ENCODE data around the gene P2RX3. TPM values are rescaled to one million over a fixed set of nuclear protein-coding genes. Genes with fewer than 3 reads are reported as not detected.
"Not testable (repeated sequence)": the region's sequence is repeated elsewhere in the genome, so short reads cannot be mapped to it uniquely, and the experiment has no call there.

Gene P2RX3
- not detected for total RNA-seq

- ATAC-seq (no peak), DNase-seq (ENCODE audit: low spot score in 2 of 2) (no peak)
- Mint-ChIP-seq H3K27ac (no peak within 1 kb of the TSS), H3K36me3 (peaks cover 9 to 15% of the 10 kb centered on the region in 2 donors), H3K9me3 (no peaks in the 10 kb centered on the region)
Measured at GRCh38 chr11:57338142-57338541, at the start of gene P2RX3. P2RX3 (plus strand) TSS chr11:57338352; CDS start chr11:57338551, 199 bp downstream.

DNA sequence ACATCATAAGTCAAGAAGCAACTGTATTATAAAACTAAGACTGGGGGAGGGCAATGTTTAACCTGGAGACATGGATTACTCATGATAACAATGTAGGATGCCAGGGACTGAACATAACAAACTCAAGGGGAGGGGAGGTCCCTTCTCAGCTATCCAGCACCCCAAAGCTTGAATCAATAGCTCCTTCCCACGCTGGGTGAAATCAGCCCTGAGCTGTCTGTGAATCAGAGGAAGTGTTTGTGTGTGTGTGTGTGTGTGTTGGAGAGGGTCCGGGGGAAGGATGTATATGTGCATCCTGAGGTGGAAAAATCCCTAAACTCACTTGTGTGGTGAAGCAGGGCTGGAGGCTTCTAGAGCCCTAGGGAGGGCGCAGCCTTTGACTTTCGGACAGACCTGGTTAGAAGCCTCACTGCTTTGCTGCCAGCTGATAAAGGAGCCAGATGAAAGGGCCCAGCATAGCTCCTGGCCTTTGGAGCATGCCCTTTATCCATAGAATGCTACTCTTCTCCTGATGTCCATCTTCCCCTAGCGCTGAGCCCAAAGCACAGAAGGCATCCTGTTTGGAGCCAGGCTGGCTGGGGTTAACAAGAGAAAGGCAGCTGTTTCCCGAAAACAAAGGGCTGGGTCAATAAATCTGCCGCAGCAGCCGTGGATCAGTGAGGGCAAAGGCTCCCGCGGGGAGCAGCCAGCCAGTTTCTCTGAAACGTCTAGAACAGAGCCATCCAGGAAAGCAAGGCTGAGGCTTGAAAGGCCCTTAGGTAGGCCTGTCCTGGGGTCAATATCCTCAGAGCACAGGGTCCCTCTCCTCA lies 49.2 kb upstream of the P2RX3 start:
- ATAC-seq = peak; percentile 50 to 71
- H3K27ac Mint-ChIP-seq = no peak overlapping the region

GRCh38 chr11:57290288-57290687 lies 47.9 kb upstream of the P2RX3 start:
- no peaks in the 10 kb centered on the region for H3K36me3 Mint-ChIP-seq
- H3K9me3 Mint-ChIP-seq = peaks cover 0 to 2% of the 10 kb centered on the region in 2 donors
- ATAC-seq = no peak
- DNase-seq (ENCODE audit: low spot score in 2 of 2) = no peak
- no peak overlapping the region for H3K27ac Mint-ChIP-seq

More for the DNA sequence above, 49.2 kb upstream of the P2RX3 start:
- Mint-ChIP-seq H3K36me3 (no peaks in the 10 kb centered on the region), H3K9me3 (peaks cover 0 to 4% of the 10 kb centered on the region in 2 donors)
- no peak for DNase-seq (ENCODE audit: low spot score in 2 of 2)

- ATAC-seq (no peak), DNase-seq (ENCODE audit: low spot score in 2 of 2) (no peak)
- H3K36me3 Mint-ChIP-seq = peaks cover 11 to 12% of the 10 kb centered on the region in 2 donors
- H3K9me3 Mint-ChIP-seq = peaks cover 1 to 4% of the 10 kb centered on the region in 2 donors
- no peak overlapping the region for H3K27ac Mint-ChIP-seq
Measured at GRCh38 chr11:57294225-57295131, 43.7 kb upstream of the P2RX3 start.

GRCh38 chr11:57296205-57296604 lies 41.9 kb upstream of the P2RX3 start:
- not testable (repeated sequence) for H3K27ac Mint-ChIP-seq; DNase-seq (ENCODE audit: low spot score in 2 of 2); ATAC-seq; H3K9me3 Mint-ChIP-seq
- peaks cover 25 to 26% of the 10 kb centered on the region in 2 donors for H3K36me3 Mint-ChIP-seq

GRCh38 chr11:57297221-57297620 lies 40.9 kb upstream of the P2RX3 start:
- peaks cover 33 to 35% of the 10 kb centered on the region in 2 donors for H3K36me3 Mint-ChIP-seq
- H3K9me3 Mint-ChIP-seq = peaks cover 3 to 6% of the 10 kb centered on the region in 2 donors
- ATAC-seq = no peak
- H3K27ac Mint-ChIP-seq = no peak overlapping the region
- DNase-seq (ENCODE audit: low spot score in 2 of 2) = no peak

GRCh38 chr11:57299150-57299737 lies 38.9 kb upstream of the P2RX3 start:
- DNase-seq (ENCODE audit: low spot score in 2 of 2) (no peak), ATAC-seq (no peak)
- H3K27ac Mint-ChIP-seq = peak overlapping the region in 1 of 2 donors; percentile 36
- H3K36me3 Mint-ChIP-seq = peaks cover 33 to 38% of the 10 kb centered on the region in 2 donors
- H3K9me3 Mint-ChIP-seq = peaks cover 3 to 6% of the 10 kb centered on the region in 2 donors

GRCh38 chr11:57300785-57301184 lies 37.4 kb upstream of the P2RX3 start:
- H3K27ac Mint-ChIP-seq = no peak overlapping the region
- ATAC-seq = no peak
- no peak for DNase-seq (ENCODE audit: low spot score in 2 of 2)
- H3K36me3 Mint-ChIP-seq = peaks cover 33 to 38% of the 10 kb centered on the region in 2 donors
- H3K9me3 Mint-ChIP-seq = peaks cover 3 to 6% of the 10 kb centered on the region in 2 donors

DNA sequence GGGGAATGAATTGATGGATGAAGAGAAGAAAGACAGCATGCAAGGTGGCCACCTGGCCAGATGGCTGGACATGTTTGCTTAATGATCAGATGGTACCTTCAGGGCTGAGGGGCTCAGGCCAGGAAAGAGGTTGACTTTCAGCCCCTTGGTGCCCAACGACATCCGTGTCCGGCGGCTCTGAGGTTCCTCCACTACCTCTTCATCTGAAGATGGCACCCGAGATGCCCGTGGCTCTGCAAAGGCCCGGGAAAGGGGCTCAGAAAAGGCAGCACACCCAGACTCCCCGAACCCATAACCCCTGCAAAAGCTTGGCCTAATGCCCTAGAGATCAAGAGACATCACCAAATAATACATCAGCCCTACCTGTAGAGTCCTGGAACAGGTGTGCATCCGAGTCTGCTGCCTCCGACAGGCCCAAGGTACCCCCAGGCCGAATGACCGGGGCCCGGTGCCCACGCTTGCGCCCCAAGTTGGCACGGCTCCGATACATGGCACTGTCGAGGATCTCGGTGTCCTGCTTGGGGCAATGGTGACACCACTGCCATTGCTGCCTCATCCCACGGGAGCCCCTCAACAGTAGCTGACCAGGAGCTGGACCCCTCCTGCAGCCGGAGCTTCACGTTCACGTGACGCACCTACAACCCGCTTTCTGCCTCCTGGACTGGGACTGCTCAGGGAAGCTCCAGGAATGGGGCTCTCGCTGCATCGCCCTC lies 36.3 kb upstream of the P2RX3 start:
- no peak for ATAC-seq
- Mint-ChIP-seq H3K9me3 (peaks cover 3 to 6% of the 10 kb centered on the region in 2 donors), H3K36me3 (peaks cover 33 to 38% of the 10 kb centered on the region in 2 donors), H3K27ac (peak overlapping the region; percentile 69 to 90)
- DNase-seq (ENCODE audit: low spot score in 2 of 2) = no peak

- DNase-seq (ENCODE audit: low spot score in 2 of 2) = no peak
- H3K9me3 Mint-ChIP-seq = peaks cover 3 to 6% of the 10 kb centered on the region in 2 donors
- H3K36me3 Mint-ChIP-seq = peaks cover 33 to 38% of the 10 kb centered on the region in 2 donors
- H3K27ac Mint-ChIP-seq = no peak overlapping the region
- no peak for ATAC-seq
Measured at GRCh38 chr11:57302489-57302888, 35.7 kb upstream of the P2RX3 start.

GRCh38 chr11:57303280-57303989 lies 34.7 kb upstream of the P2RX3 start:
- ATAC-seq (no peak), DNase-seq (ENCODE audit: low spot score in 2 of 2) (no peak)
- Mint-ChIP-seq H3K27ac (peak overlapping the region; percentile 56 to 68), H3K36me3 (peaks cover 27 to 33% of the 10 kb centered on the region in 2 donors), H3K9me3 (peaks cover 3 to 6% of the 10 kb centered on the region in 2 donors)

- no peak for DNase-seq (ENCODE audit: low spot score in 2 of 2)
- Mint-ChIP-seq H3K9me3 (peaks cover 3 to 5% of the 10 kb centered on the region in 2 donors), H3K27ac (peak overlapping the region in 1 of 2 donors; percentile 11), H3K36me3 (peaks cover 25 to 30% of the 10 kb centered on the region in 2 donors)
- no peak for ATAC-seq
Measured at GRCh38 chr11:57303990-57304579, 34.1 kb upstream of the P2RX3 start.

DNA sequence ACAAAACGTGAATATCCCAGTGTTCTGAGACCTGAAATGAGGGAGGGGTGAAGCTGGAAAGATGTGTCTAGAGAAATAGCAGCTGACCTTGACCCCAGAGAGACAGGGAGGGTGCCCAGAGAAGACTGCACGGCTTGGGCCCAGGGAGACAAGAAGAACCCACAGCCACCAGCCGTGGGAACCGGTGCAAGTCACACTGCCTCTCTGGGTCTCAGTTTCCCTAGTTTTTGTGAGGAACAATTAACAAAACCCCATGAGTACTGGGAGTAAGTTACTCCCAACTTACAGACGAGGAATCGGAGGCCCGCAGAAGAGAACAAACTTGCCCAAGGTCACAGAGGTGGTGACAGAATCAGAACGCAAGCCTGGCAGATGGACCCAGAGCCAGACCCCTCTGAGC lies 32.6 kb upstream of the P2RX3 start:
- H3K9me3 Mint-ChIP-seq = no peaks in the 10 kb centered on the region
- H3K27ac Mint-ChIP-seq = no peak overlapping the region
- DNase-seq (ENCODE audit: low spot score in 2 of 2) (no peak), ATAC-seq (no peak)
- H3K36me3 Mint-ChIP-seq = peaks cover 19 to 22% of the 10 kb centered on the region in 2 donors

DNA sequence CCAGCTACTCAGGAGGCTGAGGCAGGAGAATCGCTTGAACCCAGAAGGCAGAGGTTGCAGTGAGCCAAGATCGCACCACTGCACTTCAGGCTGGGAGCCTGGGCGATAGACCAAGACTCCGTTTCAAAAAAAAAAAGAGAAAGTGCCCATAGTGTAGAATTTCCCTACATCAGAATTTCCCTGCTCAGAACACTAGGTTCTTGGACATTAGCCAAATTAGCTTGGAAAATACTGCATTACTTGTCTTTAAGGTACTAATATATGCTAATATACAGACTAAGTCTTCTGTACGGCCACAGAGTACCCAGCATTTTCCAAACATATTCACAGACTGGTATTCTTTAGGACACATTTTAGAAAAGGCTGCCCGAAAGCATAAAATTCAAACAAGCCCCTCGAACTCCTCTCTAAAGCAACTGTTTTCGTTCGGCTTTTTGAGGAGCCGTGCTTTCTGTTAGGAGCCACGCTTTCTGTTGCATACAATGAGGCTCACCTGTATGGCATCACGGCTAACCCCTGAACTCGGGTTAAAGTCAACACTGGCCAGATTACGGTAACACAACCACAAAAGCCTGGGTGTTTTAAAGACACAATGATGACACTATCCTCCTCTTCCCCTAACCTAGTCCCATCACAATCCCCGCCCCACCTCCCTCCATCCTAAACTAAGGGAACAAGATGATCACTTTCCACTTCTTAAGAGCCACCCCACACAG lies 31.8 kb upstream of the P2RX3 start:
- DNase-seq (ENCODE audit: low spot score in 2 of 2) = no peak
- Mint-ChIP-seq H3K36me3 (peaks cover 11 to 14% of the 10 kb centered on the region in 2 donors), H3K9me3 (no peaks in the 10 kb centered on the region), H3K27ac (no peak overlapping the region)
- no peak for ATAC-seq

Measured in activated naive CD4-positive, alpha-beta T cell treated with anti-CD3 and anti-CD28 coated beads, Interleukin-2, amount 50 U/mL, for 72 hours (primary cell).